Muscle of leg (tissue), 11 donors: ENCODE data around the gene CFAP119. TPM values are rescaled to one million over a fixed set of nuclear protein-coding genes. Genes with fewer than 3 reads are reported as not detected.

Source experiments
- DNase-seq: peaks from one replicate; pipeline ENCODE4 v3.0.0; 2013
- H3K27ac ChIP-seq: one replicate; pipeline ENCODE4 v1.5.1; 2013; ENCODE audit warnings: mild to moderate bottlenecking, low read length, control low read depth
- H3K27me3 ChIP-seq: one replicate; pipeline ENCODE4 v1.6.1; 2013; ENCODE audit warnings: low read length; ENCODE audit not compliant: control insufficient read depth, insufficient read depth
- H3K36me3 ChIP-seq: one replicate; pipeline ENCODE4 v1.6.1; 2013; ENCODE audit warnings: low read length; ENCODE audit not compliant: control insufficient read depth, insufficient read depth
- H3K4me1 ChIP-seq: one replicate; pipeline ENCODE4 v1.6.1; 2013; ENCODE audit warnings: low read length; ENCODE audit not compliant: control insufficient read depth, insufficient read depth
- H3K4me3 ChIP-seq: one replicate; pipeline ENCODE4 v1.5.1; 2013; ENCODE audit warnings: low read length, control low read depth
- H3K9me3 ChIP-seq: replicated peaks from 2 replicates; pipeline ENCODE4 v1.6.1; 2013; ENCODE audit warnings: low read depth, low read length; ENCODE audit not compliant: control insufficient read depth
- WGBS: methylation state at CpG from one replicate; pipeline ENCODE4 v1.1.5; 2013; ENCODE audit warnings: missing lambda C conversion rate; ENCODE audit not compliant: insufficient coverage; 5-methylcytosine and 5-hydroxymethylcytosine counted together
- polyA plus RNA-seq, 8 donors: library from polyadenylated mRNA; unstranded; fragments of 120-200 nt; gene quantifications; one replicate each; pipeline versions ENCODE4 v1.2.1 to v1.2.3, GENCODE V29; 2013; ENCODE audit warnings: inconsistent platforms in 1 of 8, low replicate concordance in 1 of 8; ENCODE audit not compliant: insufficient read length in 8 of 8, insufficient read depth in 1 of 8
- total RNA-seq: library from RNA; stranded (reverse); fragments of 120-200 nt; gene quantifications from one replicate; pipeline ENCODE4 v1.2.4, GENCODE V29; 2013

Gene CFAP119
- total and polyA plus RNA-seq, 9 donors: 1.6 to 3.5 (median 2.5) TPM

DNA sequence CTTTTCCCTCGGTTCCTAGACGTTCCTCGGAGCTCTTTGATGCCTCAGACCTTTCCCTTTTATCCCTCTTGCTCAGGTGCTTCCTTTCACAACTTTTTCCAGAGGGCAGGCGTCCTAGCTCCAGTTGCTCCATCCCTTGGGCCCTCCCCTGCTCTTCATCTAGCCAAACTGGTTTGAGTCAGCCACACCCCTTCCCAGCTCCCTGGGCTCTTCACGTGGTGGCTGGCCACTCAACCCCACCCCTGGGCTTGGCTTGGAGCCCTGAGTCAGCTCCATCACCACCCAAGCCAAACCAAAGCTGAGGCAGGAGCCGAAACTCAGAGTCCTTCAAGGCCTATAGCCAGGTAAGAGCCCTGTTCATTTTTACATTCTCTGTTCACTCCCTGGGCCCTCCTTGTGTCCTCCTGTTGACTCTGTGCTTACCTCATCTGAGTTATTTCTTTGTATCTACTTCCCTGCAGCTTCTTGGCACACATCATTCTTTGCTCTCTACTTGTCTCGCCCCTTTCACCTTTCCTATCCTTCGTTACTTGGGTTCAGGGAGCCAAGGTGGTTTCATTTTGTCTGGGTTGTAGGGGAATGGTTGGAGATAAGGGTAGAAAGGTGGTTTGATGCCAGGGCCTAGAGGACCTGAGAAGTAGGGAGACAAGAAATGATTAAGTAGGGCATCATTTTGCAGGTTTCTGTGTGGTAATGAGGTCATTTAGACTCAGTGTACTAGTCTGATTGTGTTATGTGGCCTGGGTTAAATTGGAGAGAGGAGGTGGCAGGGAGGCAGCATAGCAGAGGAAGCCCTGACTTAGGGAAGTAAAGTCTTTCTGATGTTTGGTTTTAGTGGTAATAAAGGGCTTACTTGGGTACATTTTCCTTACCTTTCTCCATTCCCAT lies 21.3 kb downstream of the CFAP119 start:
- Histone ChIP-seq H3K9me3 (no peaks in the 10 kb centered on the region), H3K4me3 (no peak overlapping the region), H3K27ac (no peak overlapping the region), H3K27me3 (no peaks in the 10 kb centered on the region), H3K36me3 (peaks cover 76% of the 10 kb centered on the region), H3K4me1 (peaks cover 7% of the 10 kb centered on the region)
- WGBS: 43% methylated on average over 6 of the region's 8 CpGs
- DNase-seq: peak; percentile 61

DNA sequence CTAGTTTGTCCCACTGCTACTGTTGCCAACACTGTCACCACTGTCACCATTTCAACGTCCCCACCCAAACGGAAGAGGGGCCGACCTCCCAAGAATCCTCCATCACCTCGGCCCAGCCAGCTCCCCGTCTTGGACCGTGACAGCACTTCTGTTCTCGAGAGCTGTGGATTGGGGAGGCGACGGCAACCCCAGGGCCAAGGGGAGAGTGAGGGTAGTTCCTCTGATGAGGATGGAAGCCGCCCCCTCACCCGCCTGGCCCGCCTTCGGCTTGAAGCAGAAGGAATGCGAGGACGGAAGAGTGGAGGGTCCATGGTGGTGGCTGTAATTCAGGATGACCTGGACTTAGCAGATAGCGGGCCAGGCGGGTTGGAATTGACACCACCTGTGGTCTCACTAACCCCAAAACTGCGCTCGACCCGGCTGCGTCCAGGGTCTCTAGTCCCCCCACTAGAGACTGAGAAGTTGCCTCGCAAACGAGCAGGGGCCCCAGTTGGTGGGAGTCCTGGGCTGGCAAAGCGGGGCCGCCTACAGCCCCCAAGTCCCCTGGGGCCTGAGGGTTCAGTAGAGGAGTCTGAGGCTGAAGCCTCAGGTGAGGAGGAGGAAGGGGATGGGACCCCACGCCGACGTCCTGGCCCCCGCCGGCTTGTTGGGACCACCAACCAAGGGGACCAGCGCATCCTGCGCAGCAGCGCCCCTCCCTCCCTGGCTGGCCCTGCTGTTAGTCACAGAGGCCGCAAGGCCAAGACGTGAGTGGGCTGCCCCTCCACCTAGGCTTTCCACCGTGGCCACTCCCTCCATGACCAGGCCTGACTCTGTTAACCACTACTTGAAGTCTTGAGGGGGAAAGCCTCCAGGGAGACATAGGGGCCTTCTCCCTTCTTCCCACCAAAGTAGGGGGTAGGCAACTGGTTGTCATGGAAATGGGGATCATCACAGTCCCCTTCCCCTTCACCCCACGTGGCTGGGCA lies 22.6 kb downstream of the CFAP119 start:
- peaks cover 7% of the 10 kb centered on the region for H3K4me1 ChIP-seq
- DNase-seq: no peak
- no peaks in the 10 kb centered on the region for H3K27me3 ChIP-seq
- no peaks in the 10 kb centered on the region for H3K9me3 ChIP-seq
- 95% methylated on average over 8 of the region's 37 CpGs for WGBS
- H3K4me3 ChIP-seq: no peak overlapping the region
- H3K36me3 ChIP-seq: peaks cover 83% of the 10 kb centered on the region
- no peak overlapping the region for H3K27ac ChIP-seq

DNA sequence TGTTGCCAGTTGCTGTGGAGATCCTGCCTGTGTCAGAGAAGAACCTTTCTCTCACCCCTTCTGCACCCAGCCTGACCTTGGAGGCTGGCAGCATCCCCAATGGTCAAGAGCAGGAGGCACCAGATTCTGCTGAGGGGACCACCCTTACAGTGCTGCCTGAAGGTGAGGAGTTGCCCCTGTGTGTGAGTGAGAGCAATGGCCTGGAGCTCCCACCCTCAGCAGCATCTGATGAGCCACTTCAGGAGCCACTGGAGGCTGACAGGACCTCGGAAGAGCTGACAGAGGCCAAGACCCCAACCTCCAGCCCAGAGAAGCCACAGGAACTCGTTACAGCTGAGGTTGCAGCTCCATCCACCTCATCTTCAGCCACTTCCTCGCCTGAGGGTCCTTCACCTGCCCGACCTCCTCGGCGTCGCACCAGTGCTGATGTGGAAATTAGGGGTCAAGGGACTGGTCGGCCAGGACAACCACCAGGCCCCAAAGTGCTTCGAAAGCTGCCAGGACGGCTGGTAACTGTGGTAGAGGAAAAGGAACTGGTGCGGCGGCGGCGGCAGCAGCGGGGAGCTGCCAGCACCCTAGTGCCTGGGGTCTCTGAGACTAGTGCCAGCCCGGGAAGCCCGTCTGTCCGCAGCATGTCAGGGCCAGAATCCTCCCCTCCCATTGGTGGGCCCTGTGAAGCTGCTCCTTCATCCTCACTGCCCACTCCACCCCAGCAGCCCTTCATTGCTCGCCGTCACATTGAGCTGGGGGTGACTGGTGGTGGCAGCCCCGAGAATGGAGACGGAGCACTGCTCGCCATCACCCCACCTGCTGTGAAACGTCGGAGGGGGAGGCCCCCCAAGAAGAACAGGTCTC lies 23.8 kb downstream of the CFAP119 start:
- Histone ChIP-seq H3K27ac (no peak overlapping the region), H3K36me3 (peaks cover 89% of the 10 kb centered on the region), H3K27me3 (no peaks in the 10 kb centered on the region), H3K9me3 (no peaks in the 10 kb centered on the region), H3K4me3 (no peak overlapping the region), H3K4me1 (peaks cover 6% of the 10 kb centered on the region)
- DNase-seq: no peak
- 95% methylated on average over 22 of the region's 25 CpGs for WGBS

DNA sequence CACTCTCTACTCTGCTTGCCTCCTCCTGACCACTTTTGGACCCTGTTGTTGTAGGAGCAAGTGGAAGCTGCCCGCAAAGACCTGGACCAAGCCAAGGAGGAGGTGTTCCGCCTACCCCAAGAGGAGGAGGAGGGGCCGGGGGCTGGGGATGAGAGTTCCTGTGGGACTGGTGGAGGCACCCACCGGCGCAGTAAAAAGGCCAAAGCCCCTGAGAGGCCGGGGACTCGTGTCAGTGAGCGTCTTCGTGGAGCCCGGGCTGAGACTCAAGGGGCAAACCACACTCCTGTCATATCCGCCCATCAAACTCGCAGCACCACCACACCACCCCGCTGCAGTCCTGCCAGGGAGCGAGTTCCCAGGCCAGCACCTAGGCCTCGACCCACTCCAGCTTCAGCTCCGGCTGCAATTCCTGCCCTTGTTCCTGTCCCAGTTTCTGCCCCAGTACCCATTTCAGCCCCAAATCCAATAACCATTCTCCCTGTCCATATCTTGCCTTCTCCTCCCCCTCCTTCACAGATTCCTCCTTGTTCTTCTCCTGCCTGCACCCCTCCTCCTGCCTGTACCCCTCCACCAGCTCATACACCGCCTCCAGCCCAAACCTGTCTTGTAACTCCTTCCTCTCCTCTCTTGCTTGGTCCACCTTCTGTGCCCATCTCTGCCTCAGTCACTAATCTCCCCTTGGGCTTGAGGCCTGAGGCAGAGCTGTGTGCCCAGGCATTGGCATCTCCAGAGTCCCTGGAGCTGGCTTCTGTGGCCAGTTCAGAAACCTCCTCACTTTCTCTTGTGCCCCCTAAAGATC lies 24.7 kb downstream of the CFAP119 start:
- Histone ChIP-seq H3K9me3 (no peaks in the 10 kb centered on the region), H3K36me3 (peaks cover 89% of the 10 kb centered on the region), H3K4me1 (peaks cover 6% of the 10 kb centered on the region), H3K4me3 (no peak overlapping the region), H3K27me3 (no peaks in the 10 kb centered on the region), H3K27ac (no peak overlapping the region)
- WGBS: 90% methylated on average over 17 of the region's 17 CpGs
- DNase-seq: no peak

DNA sequence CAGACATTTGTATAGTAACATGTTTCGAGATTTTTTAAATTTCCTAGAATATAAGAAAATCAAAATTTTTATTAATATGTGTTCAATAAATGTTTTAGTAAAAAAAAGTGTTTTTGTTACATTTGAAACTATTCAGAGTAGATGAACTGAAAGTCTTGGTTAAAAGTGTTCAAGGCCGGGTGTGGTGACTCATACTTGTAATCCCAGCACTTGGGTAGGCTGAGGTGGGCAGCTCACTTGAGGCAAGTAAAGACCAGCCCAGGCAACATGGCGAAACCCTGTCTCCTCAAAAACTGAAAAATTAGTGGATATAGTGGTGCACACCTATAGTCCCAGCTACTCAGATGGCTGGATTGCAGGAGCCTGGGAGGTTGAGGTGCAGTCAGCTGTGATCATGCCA lies 30.5 kb downstream of the CFAP119 start:
- 96% methylated on average over 2 of the region's 3 CpGs for WGBS
- Histone ChIP-seq H3K4me1 (no peaks in the 10 kb centered on the region), H3K36me3 (peaks cover 73% of the 10 kb centered on the region), H3K9me3 (no peaks in the 10 kb centered on the region), H3K4me3 (no peak overlapping the region), H3K27me3 (no peaks in the 10 kb centered on the region), H3K27ac (no peak overlapping the region)
- DNase-seq: no peak

DNA sequence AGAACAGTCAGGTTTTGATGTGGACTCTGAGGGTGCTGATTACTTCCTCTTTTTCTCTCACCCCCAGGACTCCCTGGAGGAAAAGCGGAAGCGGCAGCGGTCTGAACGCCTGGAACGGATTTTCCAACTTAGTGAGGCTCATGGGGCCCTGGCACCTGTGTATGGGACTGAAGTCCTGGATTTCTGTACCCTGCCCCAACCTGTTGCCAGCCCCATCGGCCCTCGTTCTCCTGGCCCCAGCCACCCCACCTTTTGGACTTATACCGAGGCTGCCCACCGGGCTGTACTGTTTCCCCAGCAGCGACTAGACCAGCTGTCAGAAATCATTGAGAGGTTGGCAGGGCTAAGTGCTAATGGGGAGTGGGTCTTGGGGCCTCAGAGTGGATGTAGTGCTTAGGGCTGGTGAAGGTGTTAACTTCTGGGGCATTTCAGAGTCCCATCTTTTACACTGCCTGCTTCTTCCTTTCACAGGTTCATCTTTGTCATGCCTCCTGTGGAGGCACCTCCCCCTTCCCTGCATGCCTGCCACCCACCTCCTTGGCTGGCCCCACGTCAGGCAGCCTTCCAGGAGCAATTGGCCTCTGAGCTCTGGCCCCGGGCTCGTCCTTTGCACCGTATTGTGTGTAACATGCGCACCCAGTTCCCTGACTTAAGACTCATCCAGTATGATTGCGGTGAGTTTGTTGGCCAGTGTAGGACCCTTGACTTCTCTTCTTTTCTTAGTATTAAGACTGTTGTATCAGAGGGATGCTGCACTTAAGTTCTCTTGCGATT lies 32.8 kb downstream of the CFAP119 start:
- WGBS: 66% methylated on average over 7 of the region's 17 CpGs
- H3K36me3 ChIP-seq: peaks cover 74% of the 10 kb centered on the region
- no peaks in the 10 kb centered on the region for H3K9me3 ChIP-seq
- no peak overlapping the region for H3K27ac ChIP-seq
- no peak overlapping the region for H3K4me3 ChIP-seq
- H3K27me3 ChIP-seq: no peaks in the 10 kb centered on the region
- DNase-seq: peak; percentile 55
- H3K4me1 ChIP-seq: no peaks in the 10 kb centered on the region

DNA sequence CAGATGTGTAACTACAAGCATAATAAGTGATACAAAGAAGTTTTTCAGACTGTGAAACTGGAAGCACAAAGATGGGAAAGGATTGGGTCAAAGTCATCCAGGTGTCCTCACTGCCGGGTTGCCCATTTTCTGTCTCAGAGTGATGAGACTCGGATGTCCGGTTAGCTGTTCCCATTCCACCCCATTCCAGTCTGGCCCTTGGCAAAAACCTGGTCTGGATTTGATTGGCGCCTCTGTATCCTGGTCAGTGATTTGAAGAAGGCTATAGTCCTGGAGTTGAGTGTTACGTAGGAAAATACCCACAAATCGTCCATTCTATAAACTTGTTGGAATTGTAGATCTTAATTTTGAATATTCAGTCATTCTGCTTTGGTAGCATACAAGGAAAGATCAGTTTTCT lies 33.5 kb downstream of the CFAP119 start:
- no peak overlapping the region for H3K4me3 ChIP-seq
- no peaks in the 10 kb centered on the region for H3K9me3 ChIP-seq
- DNase-seq: no peak
- H3K36me3 ChIP-seq: peaks cover 74% of the 10 kb centered on the region
- H3K4me1 ChIP-seq: no peaks in the 10 kb centered on the region
- no peaks in the 10 kb centered on the region for H3K27me3 ChIP-seq
- H3K27ac ChIP-seq: no peak overlapping the region
- 100% methylated on average over 1 of the region's 6 CpGs for WGBS

DNA sequence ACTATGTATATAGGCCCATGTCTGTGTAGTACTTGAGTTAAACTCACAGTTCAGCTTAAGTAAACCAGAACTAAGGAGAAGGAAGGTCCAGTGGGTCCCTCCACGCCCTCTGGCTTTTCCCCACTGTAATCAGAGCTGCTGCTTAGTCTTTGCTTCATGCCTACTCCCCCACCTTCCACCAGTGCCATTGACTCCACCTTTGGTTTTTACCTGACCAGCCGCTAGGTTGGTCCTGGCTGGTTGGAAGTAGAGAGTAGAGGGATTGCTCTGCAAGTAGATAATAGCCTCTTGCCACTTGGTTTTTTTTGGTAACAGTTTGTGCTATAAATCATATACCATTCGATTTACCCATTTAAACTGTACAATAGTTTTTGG lies 36.5 kb downstream of the CFAP119 start:
- H3K36me3 ChIP-seq: peaks cover 84% of the 10 kb centered on the region
- no peak for DNase-seq
- H3K27ac ChIP-seq: peak overlapping the region; percentile 7
- no peak overlapping the region for H3K4me3 ChIP-seq
- WGBS: no CpG with 5 or more reads among the region's 3 CpGs
- H3K27me3 ChIP-seq: no peaks in the 10 kb centered on the region
- no peaks in the 10 kb centered on the region for H3K9me3 ChIP-seq
- H3K4me1 ChIP-seq: no peaks in the 10 kb centered on the region
